HCT116 (cell line): Measurements from ENCODE around the gene SUGP1. TPM values are rescaled to one million over a fixed set of nuclear protein-coding genes. Genes with fewer than 3 reads are reported as not detected.

Experiments used
- ATAC-seq: fragments of 200-7000 bp; cut with Tn5 transposase; 2 replicates; pipeline ENCODE4 v1.9.1; 2020; ENCODE audit warnings: mild to moderate bottlenecking, moderate library complexity
- BruUV-seq: library from RNA; stranded (reverse); fragments of 400-500 nt; replicated peaks from 2 replicates; lab custom pipeline; 2021; lab: Mats Ljungman, UMichigan
- CTCF ChIA-PET: fragments of 300-600 bp; sonication (Branson Sonifier 250); formaldehyde crosslinking; loops from one replicate; lab custom pipeline; 2021; ENCODE audit warnings: antibody characterized with exemption; lab: Charles Lee
- POLR2A ChIA-PET: fragments of 300-600, 350-600 bp; sonication (Branson Sonifier 250); formaldehyde crosslinking; loops from one replicate; lab custom pipeline; 2021; ENCODE audit warnings: antibody characterized with exemption; lab: Charles Lee
- RAD21 ChIA-PET, 2 experiments: fragments of 300-600 bp; sonication (Branson Sonifier 250); formaldehyde crosslinking; loops; one replicate each; lab custom pipeline; 2023; ENCODE audit warnings: low total read pairs in 2 of 2; ENCODE audit not compliant: uncharacterized antibody in 2 of 2, unreplicated experiment in 2 of 2, low non-redundant PET in 1 of 2; lab: Charles Lee
- DNase-seq: peaks from one replicate; pipeline ENCODE4 v3.0.0-alpha.2; 2010; ENCODE audit warnings: low read depth, low spot score
- H2AFZ ChIP-seq: fragments of 200-600 bp; shearing (Covaris generic), sonication (generic); 2 replicates; pipeline ENCODE4 v1.6.1; 2017; ENCODE audit warnings: low read depth, mixed run types, mixed read lengths, antibody characterized with exemption, low read length; ENCODE audit not compliant: poor library complexity, severe bottlenecking
- H3K27ac ChIP-seq: 2 replicates; pipeline ENCODE4 v1.5.1; 2012; ENCODE audit warnings: low read depth, low read length
- H3K27me3 ChIP-seq: fragments of 200-600 bp; sonication (generic); 2 replicates; pipeline ENCODE4 v1.6.1; 2016; ENCODE audit warnings: mixed run types, low read length, mixed read lengths; ENCODE audit not compliant: insufficient read depth
- H3K36me3 ChIP-seq, 2 experiments: fragments of 200-500 bp in 1 of 2; fragments of 200-600 bp in 1 of 2; sonication (Bioruptor generic) in 1 of 2; sonication (generic) in 1 of 2; 2 replicates each; pipeline versions ENCODE4 v1.5.1 to v1.6.1; 2014 to 2016; ENCODE audit warnings: low read length in 2 of 2, inconsistent platforms in 1 of 2, mixed read lengths in 1 of 2, mixed run types in 1 of 2; ENCODE audit not compliant: insufficient read depth in 2 of 2, control insufficient read depth in 1 of 2
- H3K4me1 ChIP-seq, 2 experiments: fragments of 200-600 bp in 1 of 2; sonication (generic) in 1 of 2; 2 replicates each; pipeline versions ENCODE4 v1.5.1 to v1.6.1; 2012 to 2017; ENCODE audit warnings: low read length in 2 of 2, inconsistent platforms in 1 of 2, mild to moderate bottlenecking in 1 of 2, mixed read lengths in 1 of 2, mixed run types in 1 of 2, moderate library complexity in 1 of 2; ENCODE audit not compliant: insufficient read depth in 2 of 2, control insufficient read depth in 1 of 2
- H3K4me2 ChIP-seq: fragments of 200-600 bp; sonication (generic); 2 replicates; pipeline ENCODE4 v1.6.1; 2017; ENCODE audit warnings: mixed run types, low read length, mixed read lengths
- H3K4me3 ChIP-seq, 2 experiments: fragments of 200-600 bp in 1 of 2; sonication (generic) in 1 of 2; replicated peaks in 1 of 2; 2 replicates each; pipeline ENCODE4 v1.5.1; 2011 to 2016; ENCODE audit warnings: low read length in 2 of 2, control low read depth in 1 of 2, low read depth in 1 of 2, mild to moderate bottlenecking in 1 of 2, mixed read lengths in 1 of 2, mixed run types in 1 of 2
- H3K79me2 ChIP-seq: fragments of 200-600 bp; sonication (generic); 2 replicates; pipeline ENCODE4 v1.6.1; 2017; ENCODE audit warnings: mild to moderate bottlenecking, mixed run types, low read length, moderate library complexity, mixed read lengths; ENCODE audit not compliant: insufficient read depth
- H3K9ac ChIP-seq: fragments of 200-600 bp; sonication (generic); 2 replicates; pipeline ENCODE4 v1.6.1; 2016; ENCODE audit warnings: low read length, mixed read lengths
- H3K9me2 ChIP-seq: fragments of 200-600 bp; sonication (generic), shearing (Covaris generic); 2 replicates; pipeline ENCODE4 v1.6.1; 2017; ENCODE audit warnings: mixed run types, mild to moderate bottlenecking, moderate library complexity; ENCODE audit not compliant: insufficient read depth
- H3K9me3 ChIP-seq, 2 experiments: fragments of 200-500 bp in 1 of 2; fragments of 200-600 bp in 1 of 2; sonication (Bioruptor generic) in 1 of 2; sonication (generic) in 1 of 2; 2 replicates each; pipeline ENCODE4 v1.6.1; 2014 to 2017; ENCODE audit warnings: low read length in 2 of 2, mixed read lengths in 2 of 2, inconsistent platforms in 1 of 2, low read depth in 1 of 2, mild to moderate bottlenecking in 1 of 2, mixed run types in 1 of 2, moderate library complexity in 1 of 2; ENCODE audit not compliant: control insufficient read depth in 1 of 2, insufficient read depth in 1 of 2
- H4K20me1 ChIP-seq: fragments of 200-600 bp; sonication (generic), shearing (Covaris generic); 2 replicates; pipeline ENCODE4 v1.6.1; 2017; ENCODE audit warnings: mixed run types, mild to moderate bottlenecking, moderate library complexity; ENCODE audit not compliant: insufficient read depth
- CBX3 ChIP-seq: IDR thresholded peaks from 2 replicates; pipeline ENCODE4 v1.6.1; 2012; ENCODE audit warnings: low read depth
- CEBPB ChIP-seq: IDR thresholded peaks from 2 replicates; pipeline ENCODE4 v1.6.1; 2012; ENCODE audit warnings: low read depth
- CTCF ChIP-seq, 3 experiments: fragments of 200-600 bp in 1 of 3; sonication (generic) in 1 of 3; IDR thresholded peaks in 2 of 3; conservative IDR thresholded peaks in 1 of 3; 2 replicates each; pipeline ENCODE4 v1.5.1; 2012 to 2017; ENCODE audit warnings: low read depth in 2 of 3, low read length in 2 of 3, antibody characterized with exemption in 1 of 3, borderline replicate concordance in 1 of 3, control low read depth in 1 of 3, mild to moderate bottlenecking in 1 of 3, mixed read lengths in 1 of 3, mixed run types in 1 of 3, moderate library complexity in 1 of 3; ENCODE audit not compliant: insufficient read depth in 1 of 3
- EGR1 ChIP-seq: IDR thresholded peaks from 2 replicates; pipeline ENCODE4 v1.6.1; 2012; ENCODE audit warnings: low read depth
- EZH2 ChIP-seq: fragments of 200-600 bp; sonication (generic); IDR thresholded peaks from 2 replicates; pipeline ENCODE4 v1.6.1; 2017; ENCODE audit warnings: antibody characterized with exemption, mixed run types
- POLR2A ChIP-seq: IDR thresholded peaks from 2 replicates; pipeline ENCODE4 v1.7.0; 2011; ENCODE audit warnings: borderline replicate concordance; ENCODE audit not compliant: insufficient read depth, insufficient read length; ENCODE audit errors: extremely low read depth
- RAD21 ChIP-seq: IDR thresholded peaks from 2 replicates; pipeline ENCODE4 v1.6.1; 2012; ENCODE audit warnings: low read depth, mild to moderate bottlenecking
- SIN3A ChIP-seq: IDR thresholded peaks from 2 replicates; pipeline ENCODE4 v1.6.1; 2012; ENCODE audit warnings: low read depth
- SP1 ChIP-seq: IDR thresholded peaks from 2 replicates; pipeline ENCODE4 v1.6.1; 2012; ENCODE audit warnings: low read depth
- YY1 ChIP-seq: IDR thresholded peaks from 2 replicates; pipeline ENCODE4 v1.6.1; 2011; ENCODE audit warnings: low read length, low read depth, moderate library complexity, mild to moderate bottlenecking; ENCODE audit not compliant: insufficient replicate concordance; ENCODE audit errors: extremely low read depth
- ZBTB33 ChIP-seq: IDR thresholded peaks from 2 replicates; pipeline ENCODE4 v1.6.1; 2011; ENCODE audit warnings: mild to moderate bottlenecking, low read length, moderate library complexity; ENCODE audit not compliant: insufficient replicate concordance; ENCODE audit errors: extremely low read depth
- ZNF274 ChIP-seq: fragments of 200-500 bp; sonication (Bioruptor generic); IDR thresholded peaks from 2 replicates; pipeline ENCODE4 v1.6.1; 2014; ENCODE audit warnings: mild to moderate bottlenecking, low read depth, low read length, inconsistent platforms
- intact Hi-C: fragments of 100-400 bp; cut with micrococcal nuclease; formaldehyde crosslinking; loops from 2 replicates; pipeline ENCODE4 v1.10.0; 2022
- total RNA-seq: library from RNA; stranded (reverse); gene quantifications from one replicate; pipeline ENCODE4 v1.2.1, GENCODE V29; 2021; ENCODE audit not compliant: unreplicated experiment

SUGP1 gene
- total RNA-seq, 1 experiment from 2014 or later = 47.6 TPM

GRCh38 chr19:19366434-19367396 is 46.4 kb upstream of the SUGP1 start (continued):
- TF ChIP-seq CTCF (IDR thresholded peaks at IDR 0.05 in 2 of 3, conservative IDR thresholded peaks at IDR 0.05 in 1 of 3; ENCODE audit: borderline replicate concordance in 1 of 3, insufficient read depth in 1 of 3, low read depth in 2 of 3, low read length in 2 of 3) = peak; percentile 94 to 99 (median 99)
- TF ChIP-seq ZBTB33 = no peak
- TF ChIP-seq SP1 = peak; percentile 71
- TF ChIP-seq EZH2 = no peak

GRCh38 chr19:19362075-19362474 is 41.8 kb upstream of the SUGP1 start:
- POLR2A ChIA-PET = interaction anchor here (0.7 kb wide), 1 partner anchor 17 kb away, joined by 3 read pairs; no protein-coding TSS in a partner anchor
- no peak for ATAC-seq
- CTCF ChIA-PET = interaction anchor here (0.8 to 1.5 kb wide), 4 partner anchors 11 to 131 kb away, joined by 3 to 5 read pairs (median 4); partner anchors contain the start of gene GATAD2A
- TF ChIP-seq EZH2 (no peak), RAD21 (no peak), ZNF274 (no peak), YY1 (no peak), EGR1 (no peak), CEBPB (no peak), CTCF (IDR thresholded peaks at IDR 0.05 in 2 of 3, conservative IDR thresholded peaks at IDR 0.05 in 1 of 3; ENCODE audit: borderline replicate concordance in 1 of 3, insufficient read depth in 1 of 3, low read depth in 2 of 3, low read length in 2 of 3) (no peak), POLR2A (no peak), CBX3 (no peak), SIN3A (no peak), ZBTB33 (no peak)

More at GRCh38 chr19:19362075-19362474, 41.8 kb upstream of the SUGP1 start:
- Histone ChIP-seq H4K20me1 (no peaks in the 10 kb centered on the region), H3K4me2 (no peak overlapping the region), H2AFZ (no peak overlapping the region), H3K36me3 (no peaks in the 10 kb centered on the region; a peak in 1 of 4 replicates), H3K9me2 (no peaks in the 10 kb centered on the region), H3K4me3 (no peak overlapping the region), H3K27ac (no peak overlapping the region), H3K27me3 (no peaks in the 10 kb centered on the region), H3K9ac (no peak overlapping the region), H3K4me1 (peaks cover 14 to 39% of the 10 kb centered on the region in 2 experiments), H3K79me2 (no peaks in the 10 kb centered on the region), H3K9me3 (no peaks in the 10 kb centered on the region)
- intact Hi-C loops = no loop called here
- BruUV-seq = no TSS peak
- DNase-seq = no peak
- RAD21 ChIA-PET = no interaction called here
